Measurements from ENCODE around the gene RALGDS. TPM values are rescaled to one million over a fixed set of nuclear protein-coding genes. Genes with fewer than 3 reads are reported as not detected.

RALGDS gene
- total RNA-seq, 1 donor from 2014 or later, result 19.0 TPM

- Mint-ChIP-seq H3K27me3 (ENCODE audit: low read depth) (no peaks in the 10 kb centered on the region), H3K9me3 (ENCODE audit: low read depth) (no peaks in the 10 kb centered on the region), H3K4me3 (ENCODE audit: unreplicated experiment) (no peak overlapping the region), H3K4me1 (ENCODE audit: low read depth) (peaks cover 41% of the 10 kb centered on the region), H3K36me3 (ENCODE audit: low read depth) (peaks cover 33% of the 10 kb centered on the region), H3K27ac (ENCODE audit: unreplicated experiment) (no peak overlapping the region)
- peak; percentile 79 for DNase-seq (ENCODE audit: low spot score)
- no peak for TF ChIP-seq CTCF (IDR thresholded peaks at IDR 0.05)
Observed at GRCh38 chr9:133055788-133056420, 65.1 kb downstream of the RALGDS start.

DNA sequence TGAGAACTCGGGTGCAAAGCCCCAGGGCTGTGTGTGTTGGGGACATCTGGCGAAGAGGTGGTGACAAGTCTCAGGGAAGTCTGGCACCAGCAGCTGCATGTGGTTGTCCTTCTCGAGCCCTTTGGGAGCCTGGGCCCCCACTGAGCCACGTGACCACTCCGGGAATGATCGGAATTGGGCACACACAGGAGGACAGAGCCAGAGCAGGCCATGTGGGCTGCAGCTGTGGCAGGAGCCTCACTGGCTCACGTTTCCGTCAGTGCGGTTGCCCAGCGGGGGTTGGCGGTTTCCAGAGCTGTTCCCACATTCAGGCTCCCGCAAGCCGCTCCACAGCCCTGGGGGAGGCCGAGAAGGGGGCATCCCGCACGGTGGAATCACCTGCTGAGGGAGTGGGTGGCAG lies 66.1 kb downstream of the RALGDS start:
- TF ChIP-seq CTCF (IDR thresholded peaks at IDR 0.05), result no peak
- H3K36me3 Mint-ChIP-seq (ENCODE audit: low read depth), result peaks cover 35% of the 10 kb centered on the region
- H3K27me3 Mint-ChIP-seq (ENCODE audit: low read depth), result no peaks in the 10 kb centered on the region
- peak overlapping the region; percentile 81 for H3K27ac Mint-ChIP-seq (ENCODE audit: unreplicated experiment)
- peaks cover 40% of the 10 kb centered on the region for H3K4me1 Mint-ChIP-seq (ENCODE audit: low read depth)
- peak; percentile 93 for DNase-seq (ENCODE audit: low spot score)
- peak overlapping the region; percentile 12 for H3K4me3 Mint-ChIP-seq (ENCODE audit: unreplicated experiment)
- H3K9me3 Mint-ChIP-seq (ENCODE audit: low read depth), result no peaks in the 10 kb centered on the region

- DNase-seq (ENCODE audit: low spot score), result peak; percentile 91
- Mint-ChIP-seq H3K4me3 (ENCODE audit: unreplicated experiment) (peak overlapping the region; percentile 12), H3K27ac (ENCODE audit: unreplicated experiment) (peak overlapping the region; percentile 81), H3K4me1 (ENCODE audit: low read depth) (peaks cover 37% of the 10 kb centered on the region), H3K27me3 (ENCODE audit: low read depth) (no peaks in the 10 kb centered on the region), H3K9me3 (ENCODE audit: low read depth) (no peaks in the 10 kb centered on the region), H3K36me3 (ENCODE audit: low read depth) (peaks cover 37% of the 10 kb centered on the region)
- TF ChIP-seq CTCF (IDR thresholded peaks at IDR 0.05), result no peak
Observed at GRCh38 chr9:133054194-133054890, 66.7 kb downstream of the RALGDS start.

GRCh38 chr9:133051966-133052539 lies 69.0 kb downstream of the RALGDS start:
- no peak for DNase-seq (ENCODE audit: low spot score)
- Mint-ChIP-seq H3K36me3 (ENCODE audit: low read depth) (peaks cover 31% of the 10 kb centered on the region), H3K9me3 (ENCODE audit: low read depth) (no peaks in the 10 kb centered on the region), H3K27ac (ENCODE audit: unreplicated experiment) (no peak overlapping the region), H3K4me1 (ENCODE audit: low read depth) (peaks cover 32% of the 10 kb centered on the region), H3K27me3 (ENCODE audit: low read depth) (no peaks in the 10 kb centered on the region), H3K4me3 (ENCODE audit: unreplicated experiment) (no peak overlapping the region)
- TF ChIP-seq CTCF (IDR thresholded peaks at IDR 0.05), result no peak

DNA sequence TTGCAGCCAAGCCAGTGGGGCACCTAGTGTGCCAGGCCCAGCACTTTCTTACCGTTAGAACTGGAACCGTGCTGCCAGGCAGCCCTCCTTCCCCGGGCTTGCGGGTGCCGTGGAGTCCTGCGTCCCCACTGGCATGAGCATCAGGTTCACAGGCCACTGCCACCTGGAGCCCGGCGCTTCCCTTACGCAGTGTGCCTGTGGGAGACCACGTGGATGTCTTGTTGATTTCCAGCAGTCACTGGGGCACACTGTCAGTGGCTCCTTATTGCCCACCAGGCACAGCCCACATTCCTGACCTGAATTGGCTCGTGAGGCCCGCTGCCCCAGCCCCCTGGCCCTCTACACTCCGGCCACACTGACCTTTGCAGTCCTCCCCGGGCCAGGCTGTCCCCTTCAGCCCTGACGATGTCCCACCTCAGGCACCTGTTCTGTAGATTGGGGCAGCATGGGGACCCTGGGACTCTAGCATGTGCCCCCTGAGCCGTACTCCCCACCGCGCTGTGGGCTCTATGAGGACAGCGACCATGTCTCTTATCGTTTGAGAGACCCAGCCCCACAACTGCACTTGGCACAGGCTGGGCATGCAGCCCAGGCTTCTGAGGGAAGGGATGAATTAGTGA lies 69.6 kb downstream of the RALGDS start:
- Mint-ChIP-seq H3K27ac (ENCODE audit: unreplicated experiment) (no peak overlapping the region), H3K27me3 (ENCODE audit: low read depth) (no peaks in the 10 kb centered on the region), H3K9me3 (ENCODE audit: low read depth) (no peaks in the 10 kb centered on the region), H3K36me3 (ENCODE audit: low read depth) (peaks cover 31% of the 10 kb centered on the region), H3K4me3 (ENCODE audit: unreplicated experiment) (no peak overlapping the region), H3K4me1 (ENCODE audit: low read depth) (peaks cover 32% of the 10 kb centered on the region)
- DNase-seq (ENCODE audit: low spot score), result no peak
- TF ChIP-seq CTCF (IDR thresholded peaks at IDR 0.05), result no peak

Data from chondrocyte (in vitro differentiated cells).